H54 (cell line): ENCODE results near the gene MGLL.

ENCODE experiments used
- DNase-seq: peaks from one replicate; pipeline ENCODE4 v3.0.0; 2011; ENCODE audit warnings: low spot score, mixed read lengths; ENCODE audit not compliant: insufficient read length
- FAIRE-seq: peaks from 3 replicates; lab custom pipeline; 2011; peaks lifted over from hg19 to GRCh38; lab: Jason Lieb, UNC
- POLR2A ChIP-seq: IDR thresholded peaks from 2 replicates; pipeline ENCODE4 v1.6.1; 2011; ENCODE audit warnings: low read depth, mild to moderate bottlenecking, low read length

The MGLL gene

GRCh38 chr3:127772827-127773751 is 49.2 kb downstream of the MGLL start:
- no peak for FAIRE-seq
- no peak for DNase-seq
- no peak for TF ChIP-seq POLR2A

DNA sequence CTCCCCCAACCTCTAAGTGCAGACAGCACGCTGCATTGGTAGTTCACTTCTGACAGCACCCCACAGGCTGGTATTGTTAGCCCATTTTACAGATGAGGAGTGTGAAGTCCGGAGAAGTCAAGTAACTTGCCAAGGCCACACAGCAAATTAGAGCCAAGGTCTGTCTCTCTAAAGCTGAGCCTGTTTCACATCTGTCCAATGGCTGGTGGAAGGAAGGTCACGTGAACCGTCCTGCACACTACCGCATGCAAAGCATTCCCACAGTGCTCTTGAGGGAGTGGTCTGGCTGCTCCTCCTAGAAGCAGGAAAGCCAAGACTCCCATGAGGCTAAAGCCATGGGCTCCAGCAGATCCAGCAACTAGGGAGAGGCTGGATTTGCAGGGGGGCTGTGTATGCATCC is 50.0 kb downstream of the MGLL start:
- FAIRE-seq (no peak), DNase-seq (no peak)
- no peak for TF ChIP-seq POLR2A

- TF ChIP-seq POLR2A = no peak
- no peak for FAIRE-seq
Measured at GRCh38 chr3:127771746-127772145, 50.6 kb downstream of the MGLL start.

DNA sequence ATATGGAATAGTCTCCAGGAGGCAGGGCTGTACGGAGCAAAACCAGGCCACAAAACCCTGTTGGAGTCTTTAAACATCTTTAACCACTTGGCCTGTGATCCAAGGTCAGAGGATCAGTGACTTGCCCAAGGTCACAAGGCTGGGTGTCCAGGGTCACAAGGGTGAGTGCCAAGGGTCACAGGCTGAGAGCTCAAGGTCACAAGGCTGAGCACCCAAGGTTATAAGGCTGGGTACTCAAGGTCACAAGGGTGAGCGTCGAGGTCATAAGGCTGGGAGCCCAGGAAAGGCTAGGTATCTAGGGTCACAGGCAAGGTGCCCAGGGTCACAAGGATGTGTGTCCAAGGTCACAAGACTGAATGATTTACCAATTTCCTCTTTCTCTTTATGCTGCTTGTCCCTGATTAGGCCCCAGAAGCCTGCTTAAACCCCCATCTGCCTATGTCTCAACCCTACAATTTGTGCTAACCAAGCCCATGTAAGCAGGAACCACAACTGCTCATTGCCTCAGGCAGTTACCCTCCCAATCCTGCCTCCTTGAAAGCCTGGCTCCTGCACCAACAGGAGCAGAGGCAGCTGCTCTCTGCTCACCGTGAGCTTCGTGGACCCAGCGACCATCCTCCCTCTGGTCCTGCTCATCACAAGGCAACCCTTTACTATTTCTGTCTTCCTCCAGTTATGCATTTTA is 51.5 kb downstream of the MGLL start:
- DNase-seq = no peak
- no peak for TF ChIP-seq POLR2A
- FAIRE-seq = no peak

More at GRCh38 chr3:127771746-127772145, 50.6 kb downstream of the MGLL start:
- no peak for DNase-seq

DNA sequence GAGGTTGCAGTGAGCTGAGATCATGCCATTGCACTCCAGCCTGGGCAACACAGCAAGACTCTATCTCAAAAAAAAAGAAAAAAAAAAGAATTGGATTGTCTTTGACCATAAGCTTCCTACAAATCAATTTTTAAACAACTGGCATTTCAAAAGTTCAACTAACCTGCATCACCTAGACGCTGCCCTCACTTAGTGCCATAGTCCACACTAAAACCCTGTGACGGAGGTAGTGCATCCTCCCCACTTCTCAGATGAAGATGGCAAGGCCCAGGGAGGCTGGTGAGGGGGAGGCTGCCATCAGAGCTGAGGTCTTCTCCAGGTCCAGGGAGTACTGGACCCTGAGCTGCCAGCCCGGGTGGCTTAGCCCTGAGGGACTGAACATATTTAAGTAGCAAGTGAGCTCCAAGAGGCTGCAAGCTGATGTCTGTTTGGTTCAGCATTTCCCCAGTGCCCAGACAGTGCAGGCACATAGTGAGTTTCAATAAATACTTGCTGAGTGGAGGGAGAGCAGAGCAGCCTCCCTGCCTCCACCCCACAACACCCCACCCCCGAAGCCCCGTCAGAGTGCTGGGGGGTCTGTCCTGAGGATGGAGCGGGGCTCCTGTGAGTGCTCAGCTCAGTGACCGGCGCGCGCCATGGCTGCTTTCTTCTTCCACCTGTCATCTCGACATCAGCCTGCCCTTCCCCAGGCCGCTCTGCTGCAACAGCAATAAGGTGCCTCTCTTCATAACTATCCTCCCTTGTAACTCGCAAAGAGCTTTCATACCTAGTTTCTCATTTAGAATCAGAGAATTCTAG is 52.8 kb downstream of the MGLL start:
- FAIRE-seq (no peak), DNase-seq (no peak)
- no peak for TF ChIP-seq POLR2A

GRCh38 chr3:127768346-127769008 is 53.8 kb downstream of the MGLL start:
- DNase-seq (peak; percentile 78), FAIRE-seq (peak; percentile 79)
- TF ChIP-seq POLR2A = no peak

DNA sequence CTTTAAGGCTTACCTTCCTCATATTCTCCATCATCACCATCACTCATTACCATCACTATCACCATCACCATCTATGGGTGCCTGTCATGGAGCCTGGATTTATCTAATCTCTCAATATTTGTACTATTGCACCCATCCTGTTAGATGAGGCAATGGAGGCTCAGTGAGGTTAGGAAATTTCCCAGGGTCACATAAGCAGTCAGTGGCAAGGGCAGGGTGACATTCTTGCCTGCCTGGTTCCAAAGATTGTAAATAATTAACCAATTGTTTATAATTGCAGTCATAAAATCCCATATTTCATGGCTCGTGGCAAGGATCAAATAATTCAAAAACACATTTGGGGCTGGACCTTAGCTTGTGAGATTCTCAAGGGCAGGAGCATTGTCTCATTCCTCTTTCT is 55.2 kb downstream of the MGLL start:
- no peak for DNase-seq
- TF ChIP-seq POLR2A = no peak
- no peak for FAIRE-seq

DNA sequence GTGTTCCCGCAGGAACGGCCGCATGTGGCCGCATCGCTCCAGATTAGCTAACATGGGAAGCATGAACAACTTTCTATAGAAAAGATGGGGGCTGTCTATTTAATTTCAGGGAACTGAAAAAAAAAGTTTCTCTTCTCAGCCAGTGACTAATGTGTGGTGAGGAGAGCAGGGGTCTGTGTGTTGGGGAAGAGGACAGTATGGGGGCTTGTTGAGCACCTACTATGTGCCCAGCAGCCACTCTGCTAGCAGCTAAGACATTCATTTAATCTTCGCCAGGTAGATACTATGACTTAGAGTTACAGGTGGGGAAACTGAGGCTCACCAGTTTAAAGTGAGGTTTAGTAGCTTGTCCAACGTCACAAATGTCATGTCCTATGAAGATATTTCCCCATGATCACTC is 56.6 kb downstream of the MGLL start:
- no peak for FAIRE-seq
- TF ChIP-seq POLR2A = no peak

GRCh38 chr3:127764841-127765362 is 57.4 kb downstream of the MGLL start:
- no peak for TF ChIP-seq POLR2A
- no peak for FAIRE-seq
- no peak for DNase-seq

More for the DNA sequence above, 56.6 kb downstream of the MGLL start:
- DNase-seq = no peak

DNA sequence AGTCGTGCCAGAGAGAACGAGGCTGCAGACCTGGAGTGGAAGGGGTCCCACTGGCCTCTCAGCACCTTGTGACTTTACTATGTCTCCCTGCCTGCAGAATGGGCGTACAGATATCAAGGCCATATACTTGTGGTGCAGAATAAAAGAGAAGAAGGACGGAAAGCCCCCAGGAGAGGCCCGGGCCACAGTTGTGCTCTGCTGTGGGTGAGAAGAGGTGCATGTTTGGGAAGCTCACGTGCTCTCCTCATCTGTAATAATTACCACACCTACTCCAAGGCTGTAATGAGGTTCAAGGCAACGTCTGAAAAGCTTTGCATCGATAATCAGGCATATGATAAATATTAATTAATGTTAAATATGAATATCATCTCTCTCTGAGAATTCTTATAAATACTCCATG is 58.0 kb downstream of the MGLL start:
- DNase-seq = no peak
- FAIRE-seq = no peak
- no peak for TF ChIP-seq POLR2A

GRCh38 chr3:127763816-127764215 is 58.5 kb downstream of the MGLL start:
- TF ChIP-seq POLR2A = no peak
- no peak for FAIRE-seq
- DNase-seq = no peak

GRCh38 chr3:127763337-127763736 is 59.0 kb downstream of the MGLL start:
- FAIRE-seq = no peak

DNA sequence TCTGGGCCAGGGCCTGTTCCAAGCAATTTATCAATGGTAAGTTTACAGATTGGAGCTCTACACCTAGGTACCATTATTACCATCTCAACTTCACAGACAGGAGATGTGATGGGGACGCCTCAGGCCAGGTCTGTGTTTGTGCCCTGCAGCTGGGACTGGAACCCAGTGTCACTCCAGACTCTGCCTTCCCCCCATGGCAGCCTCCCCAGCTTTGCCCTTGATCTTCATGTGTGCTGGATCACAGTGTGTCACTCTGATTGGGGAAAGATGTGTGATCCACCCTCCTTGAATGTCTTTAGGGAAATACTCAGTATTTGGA is 59.6 kb downstream of the MGLL start:
- FAIRE-seq (no peak), DNase-seq (no peak)
- no peak for TF ChIP-seq POLR2A

More at GRCh38 chr3:127763337-127763736, 59.0 kb downstream of the MGLL start:
- no peak for TF ChIP-seq POLR2A
- DNase-seq = no peak
